ENCODE measurements around the gene ADGRV1.

The ADGRV1 gene

GRCh38 chr5:91106842-91107511 is 548.4 kb downstream of the ADGRV1 start:
- no peak for DNase-seq (ENCODE audit: low read depth, low spot score)

- DNase-seq (ENCODE audit: low read depth, low spot score): no peak
Observed at GRCh38 chr5:91109634-91110033, 551.0 kb downstream of the ADGRV1 start.

GRCh38 chr5:91110686-91111085 is 552.1 kb downstream of the ADGRV1 start:
- no peak for DNase-seq (ENCODE audit: low read depth, low spot score)

- DNase-seq (ENCODE audit: low read depth, low spot score): no peak
Observed at GRCh38 chr5:91111473-91112238, 553.1 kb downstream of the ADGRV1 start.

- DNase-seq (ENCODE audit: low read depth, low spot score): no peak
Observed at GRCh38 chr5:91114658-91115057, 556.1 kb downstream of the ADGRV1 start.

- DNase-seq (ENCODE audit: low read depth, low spot score): no peak
Observed at GRCh38 chr5:91118354-91118753, 559.8 kb downstream of the ADGRV1 start.

- no peak for DNase-seq (ENCODE audit: low read depth, low spot score)
Observed at GRCh38 chr5:91118796-91119195, 560.2 kb downstream of the ADGRV1 start.

- DNase-seq (ENCODE audit: low read depth, low spot score): no peak
Observed at GRCh38 chr5:91119217-91119616, 560.6 kb downstream of the ADGRV1 start.

- DNase-seq (ENCODE audit: low read depth, low spot score): no peak
Observed at GRCh38 chr5:91119981-91120850, 561.6 kb downstream of the ADGRV1 start.

GRCh38 chr5:91121347-91121993 is 562.9 kb downstream of the ADGRV1 start:
- DNase-seq (ENCODE audit: low read depth, low spot score): no peak

GRCh38 chr5:91122651-91123050 is 564.1 kb downstream of the ADGRV1 start:
- no peak for DNase-seq (ENCODE audit: low read depth, low spot score)

- no peak for DNase-seq (ENCODE audit: low read depth, low spot score)
Observed at GRCh38 chr5:91123291-91123690, 564.7 kb downstream of the ADGRV1 start.

- DNase-seq (ENCODE audit: low read depth, low spot score): no peak
Observed at GRCh38 chr5:91123901-91124300, 565.3 kb downstream of the ADGRV1 start.

- DNase-seq (ENCODE audit: low read depth, low spot score): no peak
Observed at GRCh38 chr5:91125916-91126315, 567.3 kb downstream of the ADGRV1 start.

GRCh38 chr5:91126448-91126847 is 567.9 kb downstream of the ADGRV1 start:
- no peak for DNase-seq (ENCODE audit: low read depth, low spot score)

GRCh38 chr5:91126888-91127287 is 568.3 kb downstream of the ADGRV1 start:
- DNase-seq (ENCODE audit: low read depth, low spot score): no peak

- DNase-seq (ENCODE audit: low read depth, low spot score): no peak
Observed at GRCh38 chr5:91127456-91128081, 569.0 kb downstream of the ADGRV1 start.

GRCh38 chr5:91128604-91129003 is 570.0 kb downstream of the ADGRV1 start:
- no peak for DNase-seq (ENCODE audit: low read depth, low spot score)

GRCh38 chr5:91129748-91130147 is 571.2 kb downstream of the ADGRV1 start:
- no peak for DNase-seq (ENCODE audit: low read depth, low spot score)

GRCh38 chr5:91130759-91131158 is 572.2 kb downstream of the ADGRV1 start:
- DNase-seq (ENCODE audit: low read depth, low spot score): no peak

GRCh38 chr5:91132550-91132949 is 574.0 kb downstream of the ADGRV1 start:
- DNase-seq (ENCODE audit: low read depth, low spot score): no peak
